ENCODE data around the gene AOX1. TPM values are rescaled to one million over a fixed set of nuclear protein-coding genes. Genes with fewer than 3 reads are reported as not detected.
"Not testable (repeated sequence)": the region's sequence is repeated elsewhere in the genome, so short reads cannot be mapped to it uniquely, and the experiment has no call there.

The AOX1 gene
- total RNA-seq, 4 donors from 2014 or later = 87.3 to 221 (median 135) TPM

GRCh38 chr2:200640901-200641300 lies 55.1 kb downstream of the AOX1 start:
- TF ChIP-seq EP300 (IDR thresholded peaks at IDR 0.05) = no peak
- no peak for TF ChIP-seq CTCF (IDR thresholded peaks at IDR 0.05)
- TF ChIP-seq POLR2A (IDR thresholded peaks at IDR 0.05) = no peak
- H3K36me3 ChIP-seq = peaks cover 0 to 82% (median 0%) of the 10 kb centered on the region in 3 donors
- no peak overlapping the region for H3K4me3 ChIP-seq
- H3K4me1 ChIP-seq = no peaks in the 10 kb centered on the region
- no peak overlapping the region for H3K27ac ChIP-seq
- WGBS, 2 donors = 95 to 96% methylated on average over 7 of the region's 7 CpGs
- H3K27me3 ChIP-seq = no peaks in the 10 kb centered on the region
- H3K9me3 ChIP-seq = no peaks in the 10 kb centered on the region
- DNase-seq (ENCODE audit: low spot score in 2 of 2) = no peak

DNA sequence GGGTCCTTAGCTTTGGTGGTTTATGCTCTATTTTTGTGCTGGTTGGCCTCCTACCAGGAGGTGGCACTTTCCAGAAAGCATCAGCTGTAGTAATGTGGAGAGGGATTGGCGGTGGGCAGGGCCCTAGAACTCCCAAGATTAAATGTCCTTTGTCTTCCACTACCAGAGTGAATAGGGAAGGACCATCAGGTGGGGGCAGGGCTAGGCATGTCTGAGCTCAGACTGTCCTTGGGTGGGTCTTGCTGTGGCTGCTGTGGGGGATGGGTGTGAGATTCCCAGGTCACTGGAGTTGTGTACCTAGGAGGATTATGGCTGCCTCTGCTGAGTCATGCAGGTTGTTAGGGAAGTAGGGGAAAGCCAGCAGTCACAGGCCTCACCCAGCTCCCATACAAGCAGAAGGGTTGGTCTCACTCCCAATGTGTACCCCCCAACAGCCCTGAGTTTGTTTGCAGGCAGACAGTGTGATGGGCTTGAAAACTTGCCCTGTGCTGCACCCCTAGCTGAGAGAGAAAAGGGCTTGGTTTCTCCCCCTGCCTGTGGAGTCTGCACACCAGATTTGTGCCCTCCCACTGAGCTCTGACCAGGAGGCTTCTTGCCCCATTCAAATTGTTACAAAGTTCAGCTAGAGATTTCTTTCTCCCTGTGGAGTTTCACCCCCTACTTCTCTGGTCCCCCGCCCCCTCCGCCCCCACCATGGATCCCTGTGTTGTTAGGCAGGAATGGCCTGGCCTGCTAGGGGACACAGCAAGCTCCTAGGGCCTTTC lies 62.9 kb downstream of the AOX1 start:
- 90 to 92% methylated on average over 3 of the region's 3 CpGs for WGBS, 2 donors
- H3K36me3 ChIP-seq = peaks cover 0 to 85% (median 2%) of the 10 kb centered on the region in 3 donors

GRCh38 chr2:200649724-200650123 lies 63.9 kb downstream of the AOX1 start:
- TF ChIP-seq POLR2A (IDR thresholded peaks at IDR 0.05) (no peak), EP300 (IDR thresholded peaks at IDR 0.05) (no peak), CTCF (IDR thresholded peaks at IDR 0.05) (no peak)
- Histone ChIP-seq H3K27ac (no peak overlapping the region), H3K4me1 (no peaks in the 10 kb centered on the region), H3K4me3 (no peak overlapping the region), H3K9me3 (no peaks in the 10 kb centered on the region), H3K36me3 (peaks cover 0 to 76% (median 2%) of the 10 kb centered on the region in 3 donors), H3K27me3 (no peaks in the 10 kb centered on the region)
- WGBS, 2 donors = 75 to 76% methylated on average over 3 of the region's 3 CpGs
- DNase-seq (ENCODE audit: low spot score in 2 of 2) = no peak

More for the DNA sequence above, 62.9 kb downstream of the AOX1 start:
- not testable (repeated sequence) for H3K4me3 ChIP-seq; H3K4me1 ChIP-seq; H3K9me3 ChIP-seq; H3K27me3 ChIP-seq; DNase-seq (ENCODE audit: low spot score in 2 of 2); H3K27ac ChIP-seq

DNA sequence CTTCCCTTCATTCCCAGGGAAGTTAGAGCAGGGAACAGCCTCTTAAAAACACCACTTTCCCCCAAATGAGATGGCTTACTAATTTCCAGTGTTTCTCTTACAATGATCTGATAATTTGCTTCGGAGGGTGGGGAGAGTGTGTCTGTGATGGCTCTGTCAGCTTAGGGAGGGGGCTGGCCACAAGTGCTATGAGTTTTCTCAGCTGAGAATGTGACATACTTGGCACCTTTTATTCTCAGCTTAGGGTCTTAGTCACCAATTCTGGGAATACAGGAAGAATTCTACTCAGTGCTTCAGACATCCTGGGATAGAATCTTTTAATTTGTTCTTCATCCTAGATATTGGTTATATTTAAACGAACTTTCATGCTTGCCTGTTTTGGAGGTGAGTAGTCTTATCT lies 64.4 kb downstream of the AOX1 start:
- Histone ChIP-seq H3K4me1 (no peaks in the 10 kb centered on the region), H3K27me3 (no peaks in the 10 kb centered on the region), H3K27ac (no peak overlapping the region), H3K4me3 (no peak overlapping the region), H3K36me3 (peaks cover 0 to 72% (median 2%) of the 10 kb centered on the region in 3 donors), H3K9me3 (no peaks in the 10 kb centered on the region)
- WGBS, 2 donors = 80 to 88% methylated on average over 2 of the region's 2 CpGs
- TF ChIP-seq EP300 (IDR thresholded peaks at IDR 0.05) (no peak), POLR2A (IDR thresholded peaks at IDR 0.05) (no peak), CTCF (IDR thresholded peaks at IDR 0.05) (no peak)
- no peak for DNase-seq (ENCODE audit: low spot score in 2 of 2)

DNA sequence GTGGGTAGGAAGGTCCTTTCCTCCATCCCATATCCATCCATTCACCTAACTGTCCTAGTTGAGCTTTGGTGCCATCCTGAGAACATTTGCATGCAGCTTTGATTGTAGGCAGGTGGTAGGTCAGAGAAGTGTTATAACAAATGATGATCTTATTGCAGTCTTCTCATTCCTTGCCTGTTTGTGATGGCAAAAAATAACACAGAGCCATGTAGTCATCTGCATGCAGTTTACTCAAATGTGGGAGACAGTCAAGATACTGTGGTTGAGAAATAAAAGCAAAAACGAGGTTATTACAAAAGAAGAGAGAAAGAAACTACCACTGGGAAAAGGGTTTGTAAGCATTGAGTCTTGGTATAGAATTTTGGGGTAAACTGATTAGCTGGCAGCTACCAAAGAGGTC lies 66.3 kb downstream of the AOX1 start:
- WGBS, 2 donors = 78 to 82% methylated on average over 1 of the region's 1 CpG
- TF ChIP-seq CTCF (IDR thresholded peaks at IDR 0.05) (no peak), EP300 (IDR thresholded peaks at IDR 0.05) (no peak), POLR2A (IDR thresholded peaks at IDR 0.05) (no peak)
- Histone ChIP-seq H3K9me3 (no peaks in the 10 kb centered on the region), H3K4me3 (no peak overlapping the region), H3K27me3 (no peaks in the 10 kb centered on the region), H3K36me3 (peaks cover 0 to 56% (median 0%) of the 10 kb centered on the region in 3 donors), H3K4me1 (peaks cover 0 to 9% (median 0%) of the 10 kb centered on the region in 4 donors), H3K27ac (no peak overlapping the region)
- DNase-seq (ENCODE audit: low spot score in 2 of 2) = no peak
